SHP77 (cell line): ENCODE results near the gene MSANTD7.
"Not testable (repeated sequence)": the region's sequence is repeated elsewhere in the genome, so short reads cannot be mapped to it uniquely, and the experiment has no call there.

Experiments
- DNase-seq, 2 experiments: peaks; one replicate each; lab custom pipeline; 2025; lab: John Stamatoyannopoulos, UW

Gene MSANTD7

DNA sequence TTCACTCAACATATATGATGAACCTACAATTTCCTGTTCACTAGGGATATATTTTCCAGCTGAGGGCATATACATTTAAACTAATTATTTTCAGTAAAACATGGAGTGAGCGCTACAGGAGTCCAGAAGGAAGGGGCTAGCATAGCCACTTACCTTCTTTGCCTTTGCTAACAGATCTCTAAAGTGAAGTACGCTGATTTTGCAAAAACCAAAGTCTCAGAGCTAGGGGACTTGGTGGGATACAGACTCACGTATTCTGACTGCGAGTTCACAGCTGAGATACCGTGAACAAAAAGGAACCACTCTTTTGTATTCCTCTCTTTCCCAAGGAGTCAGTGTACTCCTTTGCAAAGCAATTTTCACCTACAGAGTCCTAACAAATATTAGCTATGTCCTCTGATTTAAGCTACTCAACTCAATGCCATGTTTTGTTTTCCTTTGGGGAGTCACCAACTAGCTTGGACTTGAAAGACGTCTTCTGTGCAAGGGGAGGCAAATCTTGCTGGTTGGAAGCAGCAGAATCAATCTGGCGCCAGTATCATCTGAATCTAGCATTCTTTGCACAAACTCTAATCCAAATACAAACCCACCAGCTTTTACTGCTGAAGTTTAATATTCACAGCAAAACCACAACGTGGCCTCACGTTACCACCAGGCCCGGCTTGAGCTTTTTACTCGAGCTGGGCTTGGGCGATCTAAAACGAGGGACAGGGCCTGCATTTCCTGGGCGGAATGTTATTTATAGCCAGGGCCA is 926 bp upstream of the MSANTD7 start:
- DNase-seq: no peak

DNA sequence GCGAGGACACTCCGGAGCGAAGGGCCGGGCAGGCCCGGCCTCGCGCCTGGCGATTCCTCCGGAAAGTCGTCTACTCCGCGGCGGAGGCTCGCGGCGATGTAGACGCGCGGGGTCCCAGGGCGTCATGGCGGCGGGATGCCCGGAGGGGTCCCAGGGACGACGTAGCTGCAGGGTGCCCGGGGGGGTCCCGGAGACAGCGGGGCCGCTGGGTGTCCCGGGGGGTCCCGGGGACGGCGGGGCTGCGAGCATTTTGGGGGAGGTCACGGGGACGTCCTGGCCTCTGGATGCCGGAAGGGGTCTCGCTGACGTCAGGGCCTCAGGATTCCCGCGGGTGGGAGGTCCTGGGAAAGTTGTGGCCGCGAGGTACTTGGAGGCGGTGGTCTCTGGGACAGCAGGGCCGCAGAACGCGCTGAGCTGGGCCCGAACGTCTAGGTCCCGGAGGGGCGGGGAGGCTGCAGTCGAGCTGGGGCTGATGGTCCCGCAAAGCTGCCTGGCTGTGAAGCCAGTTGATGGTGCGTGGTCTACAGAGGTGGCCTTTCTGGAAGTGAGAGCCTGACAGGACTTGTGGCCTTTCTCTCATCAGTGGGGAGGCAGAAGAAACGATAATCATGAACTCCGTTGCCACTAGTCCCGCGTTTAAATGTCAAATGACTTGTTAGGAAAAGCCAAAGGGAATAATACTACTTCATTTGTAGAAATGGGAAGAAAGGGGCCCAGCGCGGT is 637 bp downstream of the MSANTD7 start:
- peak in 1 of 2 experiments; percentile 8 for DNase-seq

DNA sequence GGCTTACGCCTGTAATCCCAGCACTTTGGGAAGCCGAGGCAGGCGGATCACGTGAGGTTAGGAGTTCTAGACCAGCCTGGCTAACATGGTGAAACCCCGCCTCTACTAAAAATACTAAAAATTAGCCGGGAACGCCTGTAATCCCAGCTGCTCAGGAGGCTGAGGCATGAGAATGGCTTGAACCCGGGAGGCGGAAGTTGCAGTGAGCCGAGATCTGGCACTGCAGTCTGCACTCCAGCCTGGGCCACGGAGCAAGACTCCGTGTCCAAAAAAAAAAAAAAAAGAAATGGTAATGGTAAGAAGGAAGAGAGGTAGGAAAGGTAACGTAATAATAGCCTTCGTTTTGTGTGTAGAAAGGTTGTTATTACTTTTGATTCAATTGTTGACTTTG is 1.2 kb downstream of the MSANTD7 start:
- DNase-seq: no peak

DNA sequence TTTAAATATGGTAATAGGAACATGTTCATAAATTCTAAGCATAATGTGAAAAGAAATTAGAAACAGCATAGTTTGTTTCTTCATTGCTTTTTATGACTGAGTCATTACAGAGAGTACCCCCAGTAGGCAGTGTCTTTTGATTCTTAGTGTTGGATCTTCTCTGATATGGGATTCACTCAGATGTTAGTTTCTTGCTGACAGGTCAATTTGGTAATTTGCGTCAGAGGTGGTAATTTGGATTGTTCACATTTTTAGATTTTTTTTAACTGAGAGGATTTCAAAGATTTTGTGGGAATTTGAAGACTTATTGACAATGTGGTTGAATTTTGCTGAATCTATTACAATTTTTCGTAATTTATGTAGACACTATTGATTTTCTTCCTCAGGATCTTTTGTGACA is 2.1 kb downstream of the MSANTD7 start:
- no peak for DNase-seq

DNA sequence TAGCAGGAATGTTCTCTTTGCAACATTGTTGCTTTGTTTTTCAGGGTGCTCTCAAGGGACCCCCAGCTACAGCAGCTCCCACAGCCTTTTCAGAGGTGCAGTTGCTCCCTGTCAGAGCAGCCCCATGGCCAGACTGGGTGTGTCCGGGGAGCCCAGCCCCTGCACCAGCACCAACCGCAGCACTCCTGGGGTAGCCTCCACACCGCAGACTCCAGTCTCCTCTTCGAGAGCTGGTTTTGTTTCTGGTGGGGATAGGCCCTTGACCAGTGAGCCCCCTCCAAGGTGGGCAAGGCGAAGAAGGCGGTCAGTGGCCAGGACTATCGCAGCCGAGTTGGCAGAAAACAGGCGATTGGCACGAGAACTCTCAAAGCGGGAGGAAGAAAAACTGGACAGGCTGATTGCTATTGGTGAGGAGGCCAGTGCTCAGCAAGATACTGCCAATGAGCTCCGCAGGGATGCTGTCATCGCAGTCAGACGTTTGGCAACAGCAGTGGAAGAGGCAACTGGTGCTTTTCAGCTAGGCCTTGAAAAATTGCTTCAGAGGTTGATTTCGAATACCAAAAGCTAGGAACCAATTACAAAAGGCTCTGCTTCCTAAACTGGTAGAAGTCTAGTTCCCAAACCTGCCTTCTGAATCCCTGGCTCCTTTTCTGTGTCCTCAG is 5.4 kb downstream of the MSANTD7 start:
- no peak for DNase-seq

DNA sequence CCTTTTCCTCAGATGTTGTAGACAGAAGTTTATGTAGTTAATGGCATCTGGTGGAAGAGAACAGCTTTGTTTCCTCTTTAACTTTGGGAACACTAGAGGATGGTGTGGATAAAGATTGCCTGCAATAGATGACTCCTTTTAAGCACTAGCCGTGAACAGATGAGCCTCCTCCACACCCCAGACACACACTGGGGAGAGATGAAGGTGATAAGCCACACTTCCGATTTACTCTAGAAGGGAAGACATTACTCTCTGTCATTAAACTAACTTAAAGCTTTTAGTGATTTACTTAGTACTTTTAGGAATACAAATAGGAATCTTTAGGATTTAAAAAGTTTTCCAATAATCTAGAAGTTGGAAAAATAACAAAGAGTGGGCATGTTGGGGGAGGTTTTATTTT is 6.8 kb downstream of the MSANTD7 start:
- DNase-seq: no peak

DNA sequence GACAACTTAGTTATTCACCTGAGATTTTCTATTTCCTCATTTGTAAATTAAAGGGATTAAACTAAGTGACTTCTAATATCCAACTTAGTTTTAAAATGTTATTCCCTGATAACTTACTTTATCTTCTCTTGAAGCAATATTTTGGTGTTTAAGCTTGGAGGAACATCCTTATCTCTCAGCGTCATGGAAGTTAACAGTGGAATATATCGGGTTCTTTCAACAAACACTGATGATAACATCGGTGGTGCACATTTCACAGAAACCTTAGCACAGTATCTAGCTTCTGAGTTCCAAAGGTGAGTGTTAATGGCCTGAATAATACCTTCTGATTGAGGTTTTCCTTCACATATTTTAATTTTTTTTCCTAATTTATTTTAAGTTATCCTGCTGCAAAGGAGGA is 14.1 kb downstream of the MSANTD7 start:
- no peak for DNase-seq

DNA sequence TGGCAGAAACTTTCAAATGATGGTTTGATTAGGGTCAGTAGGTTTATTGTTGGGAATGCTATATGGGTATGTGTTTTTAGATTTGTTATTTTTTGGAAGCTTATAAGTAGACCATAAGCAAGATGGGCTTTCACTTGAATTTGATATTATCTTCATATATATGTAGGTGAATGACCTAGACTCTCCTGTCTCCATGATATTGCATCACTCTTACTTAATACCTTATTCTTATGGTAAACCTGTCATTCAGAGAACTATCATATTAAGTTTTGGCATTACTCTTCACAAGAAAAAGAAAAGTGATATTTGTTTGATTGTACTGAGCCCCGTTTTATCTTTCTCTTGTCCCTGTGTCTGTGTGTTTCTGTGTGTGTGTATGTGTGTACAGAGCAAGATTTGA is 17.3 kb downstream of the MSANTD7 start:
- DNase-seq: no peak

DNA sequence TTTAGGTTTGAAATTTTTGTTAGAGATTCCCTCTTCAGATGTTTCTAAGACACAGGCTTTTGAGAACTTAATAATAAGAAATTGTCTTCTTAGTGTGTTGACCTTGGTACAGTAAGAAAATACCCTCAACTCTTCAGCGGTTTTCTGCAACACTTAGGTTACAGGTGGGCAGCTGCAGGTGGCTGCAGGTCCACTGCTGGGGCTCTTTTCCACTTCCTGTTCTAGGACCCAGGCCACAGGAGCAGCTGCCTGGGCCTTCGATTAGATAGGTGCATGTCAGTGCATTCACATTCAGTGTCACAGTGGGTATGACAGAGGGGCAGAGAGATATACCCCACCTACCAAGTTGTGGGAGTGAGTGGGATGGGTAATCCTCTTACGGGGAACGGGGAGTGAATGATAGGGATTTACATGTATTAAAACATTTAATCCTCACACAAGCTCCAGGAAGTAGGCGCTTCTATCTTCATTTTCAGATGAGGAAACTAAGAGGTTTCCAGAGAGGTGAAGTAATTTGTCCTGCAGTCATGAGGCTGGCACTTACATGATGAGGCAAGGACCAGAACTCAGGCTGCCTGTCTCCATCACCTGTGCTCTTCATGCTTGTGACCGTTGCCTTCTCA is 20.3 kb downstream of the MSANTD7 start:
- DNase-seq: no peak

DNA sequence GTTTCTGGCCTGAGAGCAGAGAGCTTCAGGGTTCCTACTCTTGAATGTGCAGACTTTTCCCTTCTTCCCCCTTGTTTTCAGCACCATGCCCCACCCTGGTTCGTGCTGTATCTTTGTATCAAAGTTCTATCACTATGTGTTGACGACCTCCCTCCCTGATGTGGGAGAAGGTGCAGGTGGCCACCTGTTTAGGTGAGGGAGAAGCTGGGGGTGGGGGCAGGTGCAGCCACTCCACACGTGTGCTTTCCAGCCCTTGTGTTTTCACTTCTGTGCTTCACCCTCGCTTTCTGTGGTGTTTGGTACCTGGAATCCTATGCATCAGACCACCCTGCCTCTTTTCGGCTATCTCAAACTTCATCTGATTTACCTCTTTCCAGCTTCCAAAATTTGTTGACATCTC is 20.9 kb downstream of the MSANTD7 start:
- DNase-seq: no peak

DNA sequence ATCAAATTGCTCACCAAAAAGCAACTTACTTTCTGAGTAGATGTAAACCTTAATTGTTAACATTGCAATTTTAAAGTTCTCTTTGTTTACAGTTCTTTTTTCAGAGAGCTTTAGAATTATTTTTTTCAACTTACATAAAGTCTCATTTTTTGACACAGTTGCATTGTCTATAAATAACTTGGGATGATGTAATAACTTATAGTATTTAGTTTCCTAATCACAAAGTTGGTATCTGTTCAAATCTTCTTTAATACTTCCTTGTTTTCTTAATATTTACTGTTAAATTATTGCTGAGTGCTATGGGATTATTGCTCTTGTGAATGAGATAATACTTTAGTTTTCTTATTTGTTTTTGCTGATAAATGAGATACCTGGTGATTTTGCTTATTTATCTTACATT is 21.7 kb downstream of the MSANTD7 start:
- no peak for DNase-seq

DNA sequence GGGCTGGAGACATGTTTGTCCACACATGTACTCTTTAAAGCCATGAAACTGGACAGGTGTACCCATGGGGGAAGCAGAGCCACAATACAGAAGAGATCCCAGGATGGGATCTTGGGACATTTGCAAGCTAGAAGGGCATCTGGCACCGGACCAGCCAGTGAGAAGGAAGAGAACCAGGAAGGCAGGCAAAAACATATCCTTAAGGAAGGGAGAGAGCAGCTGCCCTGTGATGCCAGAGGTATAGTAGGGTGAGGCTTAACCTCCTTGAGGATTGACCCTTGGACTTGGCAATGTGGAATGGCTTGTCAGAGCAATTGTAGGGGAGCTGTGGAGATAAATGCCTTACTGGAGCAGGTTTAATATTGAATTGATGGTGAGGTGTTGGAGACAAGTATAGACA is 22.7 kb downstream of the MSANTD7 start:
- DNase-seq: no peak

DNA sequence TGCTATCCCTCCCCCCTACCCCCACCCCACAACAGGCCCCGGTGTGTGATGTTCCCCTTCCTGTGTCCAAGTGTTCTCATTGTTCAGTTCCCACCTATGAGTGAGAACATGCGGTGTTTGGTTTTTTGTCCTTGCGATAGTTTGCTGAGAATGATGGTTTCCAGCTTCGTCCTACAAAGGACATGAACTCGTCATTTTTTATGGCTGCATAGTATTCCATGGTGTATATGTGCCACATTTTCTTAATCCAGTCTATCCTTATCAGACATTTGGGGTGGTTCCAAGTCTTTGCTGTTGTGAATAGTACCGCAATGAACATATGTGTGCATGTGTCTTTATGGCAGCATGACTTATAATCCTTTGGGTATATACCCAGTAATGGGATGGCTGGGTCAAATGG is 26.4 kb downstream of the MSANTD7 start:
- not testable (repeated sequence) for DNase-seq

DNA sequence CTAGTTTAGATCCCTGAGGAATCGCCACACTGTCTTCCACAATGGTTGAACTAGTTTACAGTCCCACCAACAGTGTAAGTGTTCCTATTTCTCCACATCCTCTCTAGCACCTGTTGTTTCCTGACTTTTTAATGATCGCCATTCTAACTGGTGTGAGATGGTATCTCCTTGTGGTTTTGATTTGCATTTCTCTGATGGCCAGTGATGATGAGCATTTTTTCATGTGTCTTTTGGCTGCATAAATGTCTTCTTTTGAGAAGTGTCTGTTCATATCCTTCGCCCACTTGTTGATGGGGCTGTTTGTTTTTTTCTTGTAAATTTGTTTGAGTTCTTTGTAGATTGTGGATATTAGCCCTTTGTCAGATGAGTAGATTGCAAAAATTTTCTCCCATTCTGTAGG is 26.8 kb downstream of the MSANTD7 start:
- not testable (repeated sequence) for DNase-seq

DNA sequence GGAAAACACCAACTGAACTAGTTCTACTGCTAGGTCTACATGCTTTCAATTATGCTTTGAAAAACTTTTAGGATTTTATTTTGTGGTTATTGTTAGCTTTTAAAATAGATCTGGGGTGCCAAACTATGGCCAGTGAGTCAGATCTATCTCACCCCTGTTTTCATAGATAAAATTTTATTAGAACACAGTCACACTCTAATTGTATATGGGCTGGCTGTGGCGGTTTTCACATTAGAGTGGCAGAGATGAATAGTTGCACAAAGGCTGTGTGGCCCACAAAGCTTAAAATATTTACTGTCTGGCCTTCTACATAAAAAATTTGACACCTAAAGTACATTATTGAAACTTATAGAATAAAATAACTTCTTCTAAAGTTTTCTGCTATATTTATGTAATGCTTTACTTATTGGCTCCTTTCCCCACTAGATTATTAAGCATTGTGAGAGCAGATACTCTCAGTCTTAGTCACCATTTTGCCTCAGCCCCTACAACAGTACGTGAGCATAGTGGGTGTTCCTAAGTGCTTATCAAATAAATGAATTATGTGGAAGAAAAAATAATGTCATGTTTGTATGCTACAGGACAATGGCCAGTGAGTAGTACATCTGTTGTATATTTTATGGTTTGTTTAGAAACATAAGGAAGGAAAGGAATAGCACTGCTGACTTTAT is 35.1 kb downstream of the MSANTD7 start:
- no peak for DNase-seq

DNA sequence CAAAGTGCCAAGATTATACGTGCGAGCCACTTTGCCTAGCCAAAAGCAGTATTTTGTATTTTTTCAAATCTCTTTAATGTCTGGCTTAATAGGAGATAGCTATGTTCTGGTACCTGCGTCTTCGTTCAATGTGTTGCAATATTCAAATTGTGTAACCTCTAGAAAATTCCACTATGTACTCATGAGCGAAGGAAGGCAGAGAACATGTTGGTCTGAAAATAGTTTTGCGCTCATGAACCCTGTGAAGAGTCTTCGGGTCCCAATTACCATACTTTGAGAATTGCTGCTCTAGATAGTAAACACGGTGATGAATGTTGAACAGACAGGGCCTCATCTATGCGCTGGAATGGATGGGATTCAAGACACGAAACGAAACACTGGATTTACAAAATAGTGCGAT is 37.8 kb downstream of the MSANTD7 start:
- DNase-seq: no peak

DNA sequence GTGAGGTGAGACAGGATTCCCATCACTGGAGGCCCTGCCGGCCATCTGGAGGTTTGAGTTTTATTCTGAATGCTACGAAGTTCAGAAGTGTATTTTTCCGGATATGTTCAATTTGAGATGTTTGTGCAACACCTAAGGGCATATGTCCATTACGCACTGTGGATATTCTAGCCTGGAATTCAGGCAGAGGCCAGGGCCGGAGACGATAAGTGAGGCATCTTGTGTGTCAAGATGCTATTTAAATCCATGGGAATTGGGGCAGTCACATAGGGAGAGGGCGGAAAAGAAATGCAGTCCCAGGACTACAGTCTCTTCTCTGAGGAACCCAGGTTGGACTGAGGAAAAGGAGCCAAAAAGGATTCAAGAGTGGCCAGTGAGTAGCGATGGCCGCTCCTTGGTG is 38.7 kb downstream of the MSANTD7 start:
- DNase-seq: no peak

DNA sequence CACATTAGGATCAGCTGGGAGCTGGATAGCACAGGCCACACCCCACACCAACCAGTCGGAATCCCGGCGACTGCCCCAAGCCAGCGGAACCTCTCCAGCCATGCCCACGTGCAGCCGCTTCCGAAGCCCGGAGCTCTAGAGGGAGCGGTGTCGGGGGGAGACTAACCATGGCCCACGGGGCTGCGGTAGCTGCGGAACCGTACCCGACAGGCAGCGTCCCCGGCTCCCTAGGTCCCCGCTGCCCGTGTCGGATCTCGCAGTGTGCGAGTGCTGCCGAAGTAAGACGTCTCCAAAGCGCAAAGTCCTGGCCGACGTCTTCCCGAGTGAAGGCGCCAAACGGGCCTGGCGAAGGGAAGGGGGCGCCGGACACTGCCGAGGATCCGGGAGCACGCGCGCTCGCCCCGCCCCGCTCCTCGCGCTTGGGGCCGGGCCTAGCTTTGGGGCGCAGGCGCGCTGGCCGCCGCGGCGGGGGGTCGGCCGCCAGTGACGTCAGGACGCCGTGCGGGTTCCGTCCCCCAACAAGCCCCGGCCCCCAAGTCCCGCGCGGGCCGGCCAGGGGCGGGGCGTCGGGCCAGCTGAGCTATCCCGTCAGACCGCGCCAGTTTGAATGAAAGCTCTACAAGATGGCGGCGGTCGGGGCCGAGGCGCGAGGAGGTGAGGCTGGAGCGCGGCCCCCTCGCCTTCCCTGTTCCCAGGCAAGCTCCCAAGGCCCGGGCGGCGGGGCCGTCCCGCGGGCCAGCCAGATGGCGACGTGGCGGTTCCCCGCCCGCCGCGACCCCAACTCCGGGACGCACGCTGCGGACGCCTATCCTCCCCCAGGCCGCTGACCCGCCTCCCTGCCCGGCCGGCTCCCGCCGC is 40.4 kb downstream of the MSANTD7 start, which contains the start of gene SUV39H2:
TSS of gene SUV39H2 (plus strand) at position 601 of the 858 bp plus-strand sequence. CDS start at position 624, 23 bp downstream.
- DNase-seq: peak; percentile 89

DNA sequence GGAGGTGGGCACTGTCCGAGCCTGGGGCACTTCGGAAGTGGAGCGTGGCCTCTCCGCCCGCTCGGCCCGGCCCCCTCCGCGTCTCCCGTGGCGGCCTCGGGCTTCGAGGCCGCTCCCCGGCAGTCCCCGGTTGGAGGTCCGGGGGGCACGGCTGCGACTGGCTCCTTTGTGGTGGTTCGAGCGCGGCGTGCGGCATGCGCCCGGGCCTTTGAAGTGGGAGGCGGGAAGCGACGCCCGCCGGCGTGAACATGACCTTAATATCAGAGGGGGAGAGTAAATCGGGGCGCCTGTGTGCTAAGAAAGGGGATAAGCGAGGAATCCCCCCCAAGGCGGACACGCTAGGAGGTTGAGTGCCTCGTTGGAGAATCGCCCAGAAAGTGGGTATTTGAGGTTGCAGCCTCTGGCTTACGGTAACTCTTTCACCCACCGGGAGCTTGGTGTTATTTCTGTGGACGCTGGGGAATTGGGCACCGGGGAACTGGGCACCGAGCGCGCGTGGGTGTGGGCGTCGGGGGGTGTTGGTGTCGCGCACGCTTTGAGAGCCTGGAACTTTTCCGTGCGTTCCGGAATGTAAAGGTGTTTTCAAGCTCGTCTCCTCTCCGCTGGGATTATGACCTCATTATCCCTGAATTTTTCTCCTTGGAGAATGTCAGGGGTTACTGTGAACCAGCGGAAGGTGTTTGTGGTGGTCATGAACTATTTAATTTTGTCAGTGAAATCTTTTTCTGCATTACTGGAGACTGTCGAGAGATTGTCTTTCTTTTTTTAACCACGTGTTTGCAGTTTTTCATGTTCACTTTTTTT is 41.2 kb downstream of the MSANTD7 start:
- DNase-seq: peak; percentile 12 to 14

DNA sequence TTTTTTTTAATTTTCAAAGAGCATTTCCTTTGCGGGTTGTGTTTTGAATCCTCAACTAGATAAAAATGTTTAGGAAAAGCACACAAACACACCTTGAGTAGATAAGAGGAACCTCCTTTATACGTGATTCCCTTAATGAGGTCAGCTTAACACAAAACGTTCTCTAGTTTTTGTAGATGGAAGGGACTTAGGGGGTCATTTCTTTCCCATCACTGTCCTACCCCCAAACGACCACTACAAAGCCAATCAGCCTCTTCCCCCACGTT is 41.8 kb downstream of the MSANTD7 start:
- no peak for DNase-seq
